ENCODE results near the gene ZNF672.

The ZNF672 gene

DNA sequence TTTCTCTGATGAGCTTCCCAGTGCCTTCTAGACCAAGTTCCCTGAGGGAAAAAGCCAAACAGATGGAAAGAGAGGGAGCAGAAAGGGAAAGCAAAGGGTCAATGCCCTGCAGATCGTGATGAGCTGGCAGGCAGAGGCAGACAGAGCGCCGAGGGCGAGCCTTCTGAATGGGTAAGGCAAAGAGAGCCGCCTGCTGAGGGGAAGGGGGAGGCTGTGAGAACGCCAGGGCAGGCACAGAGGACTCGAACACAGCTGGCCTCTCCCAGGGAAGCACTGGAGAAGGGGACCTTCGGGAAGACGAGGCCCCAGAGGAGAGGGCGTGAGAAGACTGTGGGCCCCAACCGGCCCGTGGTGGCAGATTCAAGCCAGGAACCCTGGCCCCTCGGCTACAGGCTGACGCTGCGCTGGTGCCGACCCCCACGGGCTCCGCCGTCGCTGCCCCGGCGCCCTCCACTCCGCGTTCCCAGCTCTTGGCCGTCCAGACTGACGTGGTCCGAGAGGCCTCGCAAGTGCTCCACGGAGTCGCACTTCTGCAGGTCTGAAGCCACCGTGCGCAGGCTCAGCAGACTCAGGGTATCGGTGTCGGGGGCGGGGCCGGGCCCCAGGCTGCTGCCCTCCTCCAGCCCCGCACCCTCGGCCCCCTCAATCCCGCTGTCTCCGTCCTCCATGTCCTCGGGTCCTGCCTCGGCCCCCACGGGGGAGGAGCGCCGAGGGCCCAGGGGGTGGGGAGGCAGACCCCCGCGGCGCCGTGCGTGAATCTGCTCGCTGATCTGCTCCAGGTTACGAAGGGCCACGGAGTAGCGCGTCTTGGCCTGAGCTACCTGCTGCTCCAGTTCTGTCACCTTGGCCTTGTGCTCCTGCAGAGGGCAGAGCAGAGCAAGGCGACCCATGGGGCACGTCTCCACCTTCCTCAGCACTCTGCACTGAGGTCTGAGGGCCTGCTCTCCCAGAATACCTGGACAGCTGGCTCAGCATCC, 26.2 kb upstream of the ZNF672 start:
- TF ChIP-seq EZH2phosphoT487 (IDR thresholded peaks at IDR 0.05; ENCODE audit: borderline replicate concordance) = no peak
- TF ChIP-seq, protein P1, sequence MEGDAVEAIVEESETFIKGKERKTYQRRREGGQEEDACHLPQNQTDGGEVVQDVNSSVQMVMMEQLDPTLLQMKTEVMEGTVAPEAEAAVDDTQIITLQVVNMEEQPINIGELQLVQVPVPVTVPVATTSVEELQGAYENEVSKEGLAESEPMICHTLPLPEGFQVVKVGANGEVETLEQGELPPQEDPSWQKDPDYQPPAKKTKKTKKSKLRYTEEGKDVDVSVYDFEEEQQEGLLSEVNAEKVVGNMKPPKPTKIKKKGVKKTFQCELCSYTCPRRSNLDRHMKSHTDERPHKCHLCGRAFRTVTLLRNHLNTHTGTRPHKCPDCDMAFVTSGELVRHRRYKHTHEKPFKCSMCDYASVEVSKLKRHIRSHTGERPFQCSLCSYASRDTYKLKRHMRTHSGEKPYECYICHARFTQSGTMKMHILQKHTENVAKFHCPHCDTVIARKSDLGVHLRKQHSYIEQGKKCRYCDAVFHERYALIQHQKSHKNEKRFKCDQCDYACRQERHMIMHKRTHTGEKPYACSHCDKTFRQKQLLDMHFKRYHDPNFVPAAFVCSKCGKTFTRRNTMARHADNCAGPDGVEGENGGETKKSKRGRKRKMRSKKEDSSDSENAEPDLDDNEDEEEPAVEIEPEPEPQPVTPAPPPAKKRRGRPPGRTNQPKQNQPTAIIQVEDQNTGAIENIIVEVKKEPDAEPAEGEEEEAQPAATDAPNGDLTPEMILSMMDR (conservative IDR thresholded peaks at IDR 0.05; ENCODE audit: low read length) = 0 out of 2 replicates have a peak, but pooled peaks have one; percentile 24
- peaks cover 8% of the 10 kb centered on the region for H3K4me1 ChIP-seq (ENCODE audit: insufficient read depth, low read length, poor library complexity, severe bottlenecking)
- no peaks in the 10 kb centered on the region for H3K9me2 ChIP-seq (replicated peaks; ENCODE audit: low read depth, low read length)
- no peak overlapping the region for H3K9ac ChIP-seq (ENCODE audit: low read depth, low read length, poor library complexity, severe bottlenecking)
- H3K4me3 ChIP-seq (ENCODE audit: low read length, poor library complexity, severe bottlenecking) = no peak overlapping the region
- H3F3A ChIP-seq (ENCODE audit: low read depth) = no peaks in the 10 kb centered on the region
- peaks cover 35% of the 10 kb centered on the region; the same call in 1 of the 2 replicates for H3K36me3 ChIP-seq (ENCODE audit: insufficient read depth, low read length)
- H3K4me2 ChIP-seq (ENCODE audit: low read depth, low read length, poor library complexity, severe bottlenecking) = no peak overlapping the region
- H3K9me3 ChIP-seq (ENCODE audit: insufficient read depth, low read depth, low read length) = no peaks in the 10 kb centered on the region
- no peak overlapping the region for H2AFZ ChIP-seq (ENCODE audit: low read length)
- H4K20me1 ChIP-seq (ENCODE audit: insufficient read depth, low read length, poor library complexity, severe bottlenecking) = no peaks in the 10 kb centered on the region
- no peaks in the 10 kb centered on the region for H3K79me2 ChIP-seq (ENCODE audit: insufficient read depth, low read length)
- H3K27me3 ChIP-seq (ENCODE audit: insufficient read depth, low read length, poor library complexity, severe bottlenecking) = no peaks in the 10 kb centered on the region

DNA sequence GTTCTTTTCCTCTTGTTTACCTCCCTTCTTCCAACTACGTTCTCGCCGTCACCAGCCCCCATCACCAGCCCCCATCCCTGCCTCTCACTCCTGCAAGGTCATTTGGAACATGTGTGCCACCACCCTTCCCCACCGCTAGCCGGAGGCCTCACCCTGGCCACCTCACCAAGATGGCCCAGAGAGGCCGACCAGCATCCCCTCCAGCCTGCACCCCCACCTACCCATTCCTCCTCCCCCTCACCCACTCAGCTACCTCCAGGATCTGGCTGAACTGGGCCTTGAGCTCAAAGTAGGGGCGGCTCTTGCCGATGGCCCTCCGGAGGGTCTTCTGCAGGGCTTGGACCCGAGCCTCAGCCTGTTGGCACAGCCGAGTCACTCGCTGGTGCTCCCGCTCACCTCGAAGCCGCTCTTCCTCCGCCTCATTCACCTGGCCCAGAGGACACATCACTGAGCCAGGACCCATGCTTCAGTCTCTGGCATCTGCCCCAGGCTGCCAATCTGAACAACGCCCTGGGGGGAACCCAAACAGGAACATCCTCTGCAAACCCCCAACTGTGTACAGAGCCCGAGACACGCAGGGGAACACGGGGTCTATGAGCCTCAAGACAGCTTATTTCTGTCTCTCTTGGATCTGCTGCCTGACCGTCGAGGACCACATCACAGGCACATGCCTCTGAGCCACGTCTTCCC, 25.1 kb upstream of the ZNF672 start:
- H3K4me2 ChIP-seq (ENCODE audit: low read depth, low read length, poor library complexity, severe bottlenecking) = no peak overlapping the region
- peaks cover 35% of the 10 kb centered on the region; the same call in 1 of the 2 replicates for H3K36me3 ChIP-seq (ENCODE audit: insufficient read depth, low read length)
- H3K4me3 ChIP-seq (ENCODE audit: low read length, poor library complexity, severe bottlenecking) = no peak overlapping the region
- H3F3A ChIP-seq (ENCODE audit: low read depth) = no peaks in the 10 kb centered on the region
- peaks cover 14% of the 10 kb centered on the region for H3K4me1 ChIP-seq (ENCODE audit: insufficient read depth, low read length, poor library complexity, severe bottlenecking)
- H4K20me1 ChIP-seq (ENCODE audit: insufficient read depth, low read length, poor library complexity, severe bottlenecking) = no peaks in the 10 kb centered on the region
- no peaks in the 10 kb centered on the region for H3K79me2 ChIP-seq (ENCODE audit: insufficient read depth, low read length)
- TF ChIP-seq, protein P1 (conservative IDR thresholded peaks at IDR 0.05; ENCODE audit: low read length) = no peak
- H3K9me2 ChIP-seq (replicated peaks; ENCODE audit: low read depth, low read length) = no peaks in the 10 kb centered on the region
- H3K9ac ChIP-seq (ENCODE audit: low read depth, low read length, poor library complexity, severe bottlenecking) = no peak overlapping the region
- no peaks in the 10 kb centered on the region for H3K9me3 ChIP-seq (ENCODE audit: insufficient read depth, low read depth, low read length)
- no peak overlapping the region for H2AFZ ChIP-seq (ENCODE audit: low read length)
- no peaks in the 10 kb centered on the region for H3K27me3 ChIP-seq (ENCODE audit: insufficient read depth, low read length, poor library complexity, severe bottlenecking)

DNA sequence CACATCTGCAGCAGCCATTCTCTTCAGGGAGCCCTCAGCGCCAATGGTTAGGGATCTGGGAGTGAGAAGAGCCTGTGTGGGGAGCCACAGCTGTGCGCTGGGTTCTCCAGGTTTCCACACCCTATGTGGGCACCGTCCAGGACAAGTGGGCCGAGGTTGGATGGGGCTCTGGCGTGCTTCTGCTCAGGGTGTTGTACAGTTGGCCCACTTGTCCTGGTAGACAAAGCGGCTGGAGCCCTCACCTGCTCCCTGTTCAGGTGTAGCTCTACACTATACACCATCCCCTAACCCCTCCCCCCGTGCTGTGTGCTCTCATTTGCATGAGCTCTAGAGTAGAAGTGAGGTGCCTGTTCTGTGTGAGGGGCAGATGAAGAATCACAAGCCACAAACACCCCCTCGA, 24.5 kb upstream of the ZNF672 start:
- peaks cover 35% of the 10 kb centered on the region; the same call in 1 of the 2 replicates for H3K36me3 ChIP-seq (ENCODE audit: insufficient read depth, low read length)
- peaks cover 14% of the 10 kb centered on the region for H3K4me1 ChIP-seq (ENCODE audit: insufficient read depth, low read length, poor library complexity, severe bottlenecking)
- no peak for TF ChIP-seq EZH2phosphoT487 (IDR thresholded peaks at IDR 0.05; ENCODE audit: borderline replicate concordance)
- TF ChIP-seq, protein P1 (conservative IDR thresholded peaks at IDR 0.05; ENCODE audit: low read length) = no peak
- no peaks in the 10 kb centered on the region for H3K27me3 ChIP-seq (ENCODE audit: insufficient read depth, low read length, poor library complexity, severe bottlenecking)
- no peaks in the 10 kb centered on the region for H3F3A ChIP-seq (ENCODE audit: low read depth)
- no peaks in the 10 kb centered on the region for H3K9me3 ChIP-seq (ENCODE audit: insufficient read depth, low read depth, low read length)
- H3K9ac ChIP-seq (ENCODE audit: low read depth, low read length, poor library complexity, severe bottlenecking) = no peak overlapping the region
- H4K20me1 ChIP-seq (ENCODE audit: insufficient read depth, low read length, poor library complexity, severe bottlenecking) = no peaks in the 10 kb centered on the region
- no peaks in the 10 kb centered on the region for H3K9me2 ChIP-seq (replicated peaks; ENCODE audit: low read depth, low read length)
- H2AFZ ChIP-seq (ENCODE audit: low read length) = no peak overlapping the region
- peaks cover 2% of the 10 kb centered on the region; the same call in 1 of the 2 replicates for H3K79me2 ChIP-seq (ENCODE audit: insufficient read depth, low read length)
- no peak overlapping the region for H3K4me2 ChIP-seq (ENCODE audit: low read depth, low read length, poor library complexity, severe bottlenecking)
- H3K4me3 ChIP-seq (ENCODE audit: low read length, poor library complexity, severe bottlenecking) = no peak overlapping the region
